GDM1 (cell line): ENCODE measurements around the gene TFDP2.
"Not testable (repeated sequence)": the region's sequence is repeated elsewhere in the genome, so short reads cannot be mapped to it uniquely, and the experiment has no call there.

ENCODE experiments used
- DNase-seq: peaks from one replicate; lab custom pipeline; 2025; lab: John Stamatoyannopoulos, UW

Gene TFDP2

GRCh38 chr3:141921316-141921715 is 228.0 kb downstream of the TFDP2 start:
- no peak for DNase-seq

GRCh38 chr3:141920701-141921100 is 228.6 kb downstream of the TFDP2 start:
- no peak for DNase-seq

GRCh38 chr3:141915766-141916165 is 233.6 kb downstream of the TFDP2 start:
- DNase-seq: no peak

GRCh38 chr3:141915016-141915415 is 234.3 kb downstream of the TFDP2 start:
- no peak for DNase-seq

- DNase-seq: no peak
Observed at GRCh38 chr3:141914311-141914710, 235.0 kb downstream of the TFDP2 start.

DNA sequence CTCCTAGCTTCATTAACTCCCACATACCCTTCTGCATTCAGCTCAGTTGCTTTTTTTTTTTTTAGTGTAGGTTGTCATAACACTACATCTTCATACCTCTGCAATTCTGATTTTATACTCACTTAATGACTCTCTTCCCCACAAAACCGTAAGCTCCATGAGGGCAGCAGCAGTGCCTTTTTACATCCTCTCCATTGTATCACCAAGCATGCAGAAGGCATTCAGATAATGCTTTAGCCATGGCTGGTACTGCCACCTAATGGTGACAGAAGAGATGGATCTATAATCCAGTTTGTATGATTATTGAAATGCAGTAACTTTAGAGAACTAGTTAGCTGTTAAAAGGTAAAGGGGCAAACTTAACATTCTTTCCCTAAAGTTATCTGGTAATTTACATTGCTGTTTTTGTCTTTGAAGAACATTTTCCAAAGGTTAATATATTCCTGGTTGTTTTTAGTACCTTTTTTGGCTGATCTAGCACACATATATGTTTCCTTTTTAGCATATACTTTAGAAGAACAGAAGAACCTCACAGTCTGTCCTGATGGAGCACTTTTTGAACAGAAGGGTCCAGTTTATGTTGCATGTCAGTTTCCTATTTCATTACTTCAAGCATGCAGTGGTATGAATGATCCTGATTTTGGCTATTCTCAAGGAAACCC is 236.1 kb downstream of the TFDP2 start:
- DNase-seq: peak; percentile 64

- DNase-seq: not testable (repeated sequence)
Observed at GRCh38 chr3:141909986-141910385, 239.4 kb downstream of the TFDP2 start.

DNA sequence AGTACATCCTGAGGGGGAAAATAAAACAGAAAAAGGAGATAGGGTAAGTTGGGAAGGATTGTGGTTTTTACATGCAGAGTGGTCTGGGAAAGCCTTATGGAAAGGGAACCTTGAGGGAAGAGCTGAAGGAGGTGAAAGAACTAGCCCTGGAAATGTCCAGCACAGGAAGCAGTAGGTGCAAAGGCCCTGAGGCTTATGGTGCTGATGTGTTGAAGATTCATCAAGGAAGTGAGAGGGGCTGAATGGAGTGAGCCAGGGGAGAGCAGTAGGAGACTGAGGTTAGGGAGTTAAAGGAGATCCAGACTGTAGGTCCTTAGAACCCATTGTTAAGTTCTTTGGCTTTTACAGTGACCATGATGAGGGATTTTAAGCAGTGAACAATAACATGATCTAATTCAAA is 239.9 kb downstream of the TFDP2 start:
- DNase-seq: no peak

- DNase-seq: no peak
Observed at GRCh38 chr3:141905129-141905528, 244.2 kb downstream of the TFDP2 start.

GRCh38 chr3:141904203-141904602 is 245.1 kb downstream of the TFDP2 start:
- no peak for DNase-seq

- DNase-seq: no peak
Observed at GRCh38 chr3:141901914-141902313, 247.4 kb downstream of the TFDP2 start.

- no peak for DNase-seq
Observed at GRCh38 chr3:141900343-141900742, 249.0 kb downstream of the TFDP2 start.

- DNase-seq: no peak
Observed at GRCh38 chr3:141898908-141899307, 250.4 kb downstream of the TFDP2 start.

GRCh38 chr3:141895731-141896130 is 253.6 kb downstream of the TFDP2 start:
- DNase-seq: no peak

- DNase-seq: no peak
Observed at GRCh38 chr3:141894524-141895176, 254.7 kb downstream of the TFDP2 start.
